ENCODE measurements around the gene BET1L. TPM values are rescaled to one million over a fixed set of nuclear protein-coding genes. Genes with fewer than 3 reads are reported as not detected.
A peak's percentile ranks its signal among the peaks of the same experiment; 100 is the strongest.

Gene BET1L
- polyA plus RNA-seq, 1 of the 3 experiments (the other 2 are of a cell fraction), result 56.9 TPM

DNA sequence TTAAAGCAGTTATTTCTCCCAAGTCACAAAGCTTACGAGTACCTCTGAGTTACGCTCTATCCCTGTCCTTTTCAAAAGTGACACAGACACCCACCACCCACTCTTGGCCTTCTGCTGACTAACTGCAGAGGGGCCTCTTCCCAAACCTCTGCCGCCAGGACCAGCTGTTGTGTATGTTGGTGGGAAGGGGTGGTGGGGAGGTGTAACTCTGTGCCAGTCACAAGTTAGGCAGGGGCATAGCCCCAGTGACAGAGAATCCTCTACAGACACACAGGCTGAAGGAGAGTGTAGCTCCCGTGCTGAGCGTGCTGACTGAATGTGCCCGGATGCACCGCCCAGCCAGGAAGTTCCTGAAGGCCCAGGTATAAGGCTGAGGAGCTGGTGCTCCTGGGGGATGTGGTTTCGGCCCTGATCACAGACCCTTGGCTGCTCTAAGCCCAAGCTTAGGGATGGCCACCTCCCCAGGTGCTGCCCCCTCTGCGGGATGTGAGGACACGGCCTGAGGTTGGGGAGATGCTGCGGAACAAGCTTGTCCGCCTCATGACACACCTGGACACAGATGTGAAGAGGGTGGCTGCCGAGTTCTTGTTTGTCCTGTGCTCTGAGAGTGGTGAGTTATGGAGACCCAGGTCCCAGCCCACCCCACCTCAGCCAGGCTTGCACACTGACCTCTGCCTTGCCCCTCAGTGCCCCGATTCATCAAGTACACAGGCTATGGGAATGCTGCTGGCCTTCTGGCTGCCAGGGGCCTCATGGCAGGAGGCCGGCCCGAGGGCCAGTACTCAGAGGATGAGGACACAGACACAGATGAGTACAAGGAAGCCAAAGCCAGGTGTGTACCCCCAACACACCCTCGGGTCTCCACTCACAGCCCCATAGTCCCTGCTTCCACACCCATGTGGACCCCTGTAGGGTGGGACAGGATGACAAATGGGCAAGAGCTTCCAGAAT is 5.2 kb upstream of the BET1L start (continued):
- TF ChIP-seq, protein P1, sequence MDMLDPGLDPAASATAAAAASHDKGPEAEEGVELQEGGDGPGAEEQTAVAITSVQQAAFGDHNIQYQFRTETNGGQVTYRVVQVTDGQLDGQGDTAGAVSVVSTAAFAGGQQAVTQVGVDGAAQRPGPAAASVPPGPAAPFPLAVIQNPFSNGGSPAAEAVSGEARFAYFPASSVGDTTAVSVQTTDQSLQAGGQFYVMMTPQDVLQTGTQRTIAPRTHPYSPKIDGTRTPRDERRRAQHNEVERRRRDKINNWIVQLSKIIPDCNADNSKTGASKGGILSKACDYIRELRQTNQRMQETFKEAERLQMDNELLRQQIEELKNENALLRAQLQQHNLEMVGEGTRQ (IDR thresholded peaks at IDR 0.05; ENCODE audit: borderline replicate concordance, low read depth, low read length), result no peak
- TF ChIP-seq TCF12 (IDR thresholded peaks at IDR 0.05) (no peak), NRF1 (IDR thresholded peaks at IDR 0.05; ENCODE audit: low read depth, low read length) (no peak), RCOR1 (IDR thresholded peaks at IDR 0.05; ENCODE audit: low read length) (no peak), TEAD4 (IDR thresholded peaks at IDR 0.05; ENCODE audit: borderline replicate concordance, insufficient read depth) (no peak)

DNA sequence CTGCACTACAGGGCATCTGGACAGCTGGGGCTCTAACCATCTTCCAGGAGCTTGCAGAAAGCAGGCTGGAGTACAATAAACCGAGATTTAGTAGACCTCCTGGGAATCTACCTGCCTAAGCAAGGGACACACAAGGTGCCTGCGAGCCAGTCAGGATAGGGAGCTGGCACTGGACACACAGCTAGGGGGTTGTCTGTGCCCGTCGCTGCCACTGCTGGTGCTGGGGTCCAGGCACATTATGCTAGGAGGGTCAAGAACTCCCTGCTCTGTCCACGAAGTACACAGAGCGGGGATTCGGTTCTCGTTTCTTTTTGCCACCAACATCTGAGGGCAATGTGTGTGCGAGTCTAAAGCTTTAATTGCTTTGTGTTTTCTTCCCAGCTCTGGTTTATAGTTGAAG is 4.5 kb upstream of the BET1L start:
- Histone ChIP-seq H3K9me3 (no peaks in the 10 kb centered on the region), H4K20me1 (ENCODE audit: insufficient read depth) (peaks cover 13% of the 10 kb centered on the region), H3K9me2 (no peaks in the 10 kb centered on the region), H3K27me3 (ENCODE audit: insufficient read depth) (no peaks in the 10 kb centered on the region), H3K27ac (ENCODE audit: low read depth in 2 of 2, low read length in 1 of 2) (no peak overlapping the region), H3K4me2 (no peak overlapping the region), H3K4me3 (ENCODE audit: low read depth in 2 of 2, low read length in 1 of 2) (no peak overlapping the region), H3K9ac (no peak overlapping the region), H3K4me1 (ENCODE audit: control insufficient read depth in 1 of 2, insufficient read depth in 2 of 2, low read depth in 1 of 2, low read length in 1 of 2) (peaks cover 8 to 19% of the 10 kb centered on the region in 2 experiments; a peak in 2 of 4 replicates), H3F3A (replicated peaks; ENCODE audit: insufficient read depth) (peaks cover 25% of the 10 kb centered on the region), H2AFZ (ENCODE audit: low read depth) (no peak overlapping the region), H3K36me3 (replicated peaks in 1 of 2; ENCODE audit: control insufficient read depth in 1 of 2, insufficient read depth in 2 of 2, low read length in 1 of 2) (peaks cover 43 to 62% of the 10 kb centered on the region in 2 experiments), H3K79me2 (ENCODE audit: insufficient read depth) (peaks cover 50% of the 10 kb centered on the region)
- TF ChIP-seq SIN3A (IDR thresholded peaks at IDR 0.05; ENCODE audit: borderline replicate concordance, low read depth, low read length) (no peak), FOSL2 (IDR thresholded peaks at IDR 0.05; ENCODE audit: borderline replicate concordance, low read depth) (no peak)
- no peak for DNase-seq
- 95% methylated on average over 7 of the region's 9 CpGs for WGBS (ENCODE audit: low lambda C conversion rate)
- CTCF ChIA-PET, result no interaction called here
- POLR2A ChIA-PET, result interaction anchor here (1.6 kb wide), 1 partner anchor 24 kb away, joined by 4 read pairs; no protein-coding TSS in a partner anchor

DNA sequence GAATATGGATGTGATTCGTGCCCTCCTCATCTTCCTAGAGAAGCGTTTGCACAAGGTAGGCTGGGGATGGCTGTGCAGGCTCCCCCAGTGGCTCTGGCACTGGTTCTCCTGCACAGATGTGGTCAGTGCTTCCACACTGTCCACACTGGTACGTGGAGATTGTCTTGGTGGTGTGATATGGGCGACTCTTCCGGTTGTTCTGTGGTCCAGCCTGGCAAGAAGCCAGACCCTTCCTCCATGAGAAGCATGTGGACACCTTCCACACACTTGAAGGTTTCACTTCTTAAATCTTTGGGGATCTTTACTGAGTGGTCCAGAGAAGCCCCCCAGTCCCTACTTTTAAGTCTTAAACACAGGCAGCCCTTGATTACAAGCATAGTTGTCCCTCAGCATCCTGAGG is 4.1 kb upstream of the BET1L start:
- Histone ChIP-seq H3F3A (replicated peaks; ENCODE audit: insufficient read depth) (peaks cover 21% of the 10 kb centered on the region), H3K27ac (ENCODE audit: low read depth in 2 of 2, low read length in 1 of 2) (no peak overlapping the region), H3K9me2 (no peaks in the 10 kb centered on the region), H4K20me1 (ENCODE audit: insufficient read depth) (peaks cover 14% of the 10 kb centered on the region), H3K36me3 (replicated peaks in 1 of 2; ENCODE audit: control insufficient read depth in 1 of 2, insufficient read depth in 2 of 2, low read length in 1 of 2) (peaks cover 43 to 59% of the 10 kb centered on the region in 2 experiments), H3K9ac (peak overlapping the region; percentile 9; the same call in 1 of the 2 replicates), H3K9me3 (no peaks in the 10 kb centered on the region), H3K4me1 (ENCODE audit: control insufficient read depth in 1 of 2, insufficient read depth in 2 of 2, low read depth in 1 of 2, low read length in 1 of 2) (peaks cover 8 to 22% of the 10 kb centered on the region in 2 experiments; a peak in 2 of 4 replicates), H3K27me3 (ENCODE audit: insufficient read depth) (no peaks in the 10 kb centered on the region), H3K79me2 (ENCODE audit: insufficient read depth) (peaks cover 54% of the 10 kb centered on the region), H3K4me2 (peak overlapping the region; percentile 92; the same call in 1 of the 2 replicates), H3K4me3 (ENCODE audit: low read depth in 2 of 2, low read length in 1 of 2) (no peak overlapping the region), H2AFZ (ENCODE audit: low read depth) (no peak overlapping the region)
- POLR2A ChIA-PET, result interaction anchor here (1.6 kb wide), 1 partner anchor 24 kb away, joined by 4 read pairs; no protein-coding TSS in a partner anchor
- WGBS (ENCODE audit: low lambda C conversion rate), result 97% methylated on average over 3 of the region's 5 CpGs
- TF ChIP-seq, protein P2, sequence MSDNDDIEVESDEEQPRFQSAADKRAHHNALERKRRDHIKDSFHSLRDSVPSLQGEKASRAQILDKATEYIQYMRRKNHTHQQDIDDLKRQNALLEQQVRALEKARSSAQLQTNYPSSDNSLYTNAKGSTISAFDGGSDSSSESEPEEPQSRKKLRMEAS (IDR thresholded peaks at IDR 0.05; ENCODE audit: low read depth), result no peak
- TF ChIP-seq TEAD4 (IDR thresholded peaks at IDR 0.05; ENCODE audit: borderline replicate concordance, insufficient read depth), result no peak
- CTCF ChIA-PET, result no interaction called here
- no peak for DNase-seq
